ENCODE measurements around the gene HAND1.

Gene HAND1

DNA sequence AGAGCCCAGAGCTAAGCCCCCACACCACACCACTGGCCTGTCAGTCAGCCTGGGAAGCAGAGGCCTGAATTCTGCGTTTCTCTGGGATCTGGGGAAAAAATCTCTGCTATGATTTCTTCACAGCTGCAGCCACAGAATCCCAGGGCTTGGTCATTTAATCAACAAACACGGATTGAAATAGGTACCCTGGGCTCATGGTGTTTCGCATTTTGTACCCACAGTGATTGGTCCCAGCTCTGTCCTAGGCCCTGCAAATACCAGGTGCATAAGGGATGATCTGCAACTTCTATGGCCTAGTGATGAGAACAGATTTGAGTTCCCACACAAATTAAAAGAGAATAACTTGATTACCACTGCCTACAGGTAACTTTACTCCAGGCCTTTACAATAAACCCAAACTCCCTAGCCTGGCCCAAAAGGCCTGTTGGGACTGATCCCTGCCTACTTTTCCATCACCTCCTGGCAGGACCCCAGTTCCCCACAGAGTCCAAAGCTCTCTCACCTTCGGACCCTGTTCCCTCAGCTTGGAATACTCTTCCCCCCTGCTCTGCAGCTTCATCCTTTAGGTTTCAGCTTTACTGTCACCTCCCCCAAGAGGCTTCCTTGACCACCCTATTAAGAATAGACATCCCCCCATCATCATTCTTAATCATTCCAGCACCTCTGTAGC, 46.9 kb downstream of the HAND1 start:
- no peak overlapping the region for H3K4me3 ChIP-seq (ENCODE audit: low read length)
- TF ChIP-seq, protein P1, sequence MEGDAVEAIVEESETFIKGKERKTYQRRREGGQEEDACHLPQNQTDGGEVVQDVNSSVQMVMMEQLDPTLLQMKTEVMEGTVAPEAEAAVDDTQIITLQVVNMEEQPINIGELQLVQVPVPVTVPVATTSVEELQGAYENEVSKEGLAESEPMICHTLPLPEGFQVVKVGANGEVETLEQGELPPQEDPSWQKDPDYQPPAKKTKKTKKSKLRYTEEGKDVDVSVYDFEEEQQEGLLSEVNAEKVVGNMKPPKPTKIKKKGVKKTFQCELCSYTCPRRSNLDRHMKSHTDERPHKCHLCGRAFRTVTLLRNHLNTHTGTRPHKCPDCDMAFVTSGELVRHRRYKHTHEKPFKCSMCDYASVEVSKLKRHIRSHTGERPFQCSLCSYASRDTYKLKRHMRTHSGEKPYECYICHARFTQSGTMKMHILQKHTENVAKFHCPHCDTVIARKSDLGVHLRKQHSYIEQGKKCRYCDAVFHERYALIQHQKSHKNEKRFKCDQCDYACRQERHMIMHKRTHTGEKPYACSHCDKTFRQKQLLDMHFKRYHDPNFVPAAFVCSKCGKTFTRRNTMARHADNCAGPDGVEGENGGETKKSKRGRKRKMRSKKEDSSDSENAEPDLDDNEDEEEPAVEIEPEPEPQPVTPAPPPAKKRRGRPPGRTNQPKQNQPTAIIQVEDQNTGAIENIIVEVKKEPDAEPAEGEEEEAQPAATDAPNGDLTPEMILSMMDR (conservative IDR thresholded peaks at IDR 0.05; ENCODE audit: low read depth, low read length) = no peak
- DNase-seq (ENCODE audit: low read depth) = no peak

DNA sequence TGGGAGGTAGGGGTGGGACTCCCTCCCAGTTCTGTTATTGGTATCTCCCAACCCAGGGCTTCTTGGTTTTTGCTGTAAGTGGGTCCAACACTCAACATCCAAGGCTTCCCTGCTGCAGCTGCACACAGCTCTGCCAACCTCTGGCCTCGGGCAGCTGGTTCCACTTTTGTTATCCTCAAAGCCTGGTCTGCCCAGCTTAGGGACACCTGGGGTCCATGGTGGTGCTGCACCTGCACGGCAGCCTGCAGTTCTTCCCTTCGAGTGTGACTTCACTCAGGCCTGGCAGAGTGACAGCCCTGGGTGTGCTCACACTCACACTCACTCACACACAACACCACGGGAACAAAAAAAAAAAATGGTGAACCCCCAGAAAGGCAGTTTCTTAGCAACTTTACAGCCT, 47.6 kb downstream of the HAND1 start:
- TF ChIP-seq, protein P1 (conservative IDR thresholded peaks at IDR 0.05; ENCODE audit: low read depth, low read length) = no peak
- no peak overlapping the region for H3K4me3 ChIP-seq (ENCODE audit: low read length)
- DNase-seq (ENCODE audit: low read depth) = no peak

DNA sequence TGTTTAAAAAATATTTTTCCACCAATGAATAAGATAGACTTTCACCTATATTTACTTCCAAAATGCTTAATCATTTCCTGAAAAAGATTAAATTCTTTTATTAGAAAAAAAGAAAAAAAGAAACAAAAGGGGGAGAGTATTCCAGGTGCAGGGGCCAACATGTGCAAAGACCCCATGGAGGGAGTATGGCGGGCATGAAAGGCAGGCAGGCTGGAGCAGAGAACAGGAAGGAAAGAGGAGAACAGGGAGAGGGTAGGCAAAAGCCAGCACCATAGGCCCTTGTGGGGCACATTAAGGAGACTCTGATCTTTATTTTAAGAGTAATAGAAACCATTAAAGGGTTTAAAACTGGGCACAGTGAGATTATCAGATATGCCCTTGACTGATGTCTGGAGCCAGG, 48.7 kb downstream of the HAND1 start:
- TF ChIP-seq, protein P1 (conservative IDR thresholded peaks at IDR 0.05; ENCODE audit: low read depth, low read length) = no peak
- H3K4me3 ChIP-seq (ENCODE audit: low read length) = no peak overlapping the region
- DNase-seq (ENCODE audit: low read depth) = no peak

DNA sequence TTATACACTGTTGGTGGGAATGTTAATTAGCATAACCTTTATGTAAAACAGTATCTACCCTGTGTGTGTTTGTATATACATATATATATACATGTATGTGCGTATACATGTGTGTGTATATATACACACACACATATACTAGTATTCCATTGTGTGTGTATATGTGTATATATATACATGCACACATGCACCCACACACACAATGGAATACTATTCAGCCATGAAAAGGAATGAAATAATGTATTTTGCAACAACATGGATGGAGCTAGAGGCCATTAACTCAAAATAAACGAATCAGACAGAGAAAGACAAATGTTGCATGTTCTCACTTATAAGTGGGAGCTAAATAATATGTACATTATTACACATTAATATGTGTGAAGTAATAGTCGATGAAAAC, 49.8 kb downstream of the HAND1 start:
- H3K4me3 ChIP-seq (ENCODE audit: low read length) = no peak overlapping the region
- no peak for DNase-seq (ENCODE audit: low read depth)
- TF ChIP-seq, protein P1 (conservative IDR thresholded peaks at IDR 0.05; ENCODE audit: low read depth, low read length) = no peak

All from retinal pigment epithelial cell (primary cell).